Smooth muscle cell (in vitro differentiated cells): ENCODE results near the gene CDK18. TPM values are rescaled to one million over a fixed set of nuclear protein-coding genes. Genes with fewer than 3 reads are reported as not detected.

Source experiments
- DNase-seq: peaks from one replicate; lab custom pipeline; 2025; ENCODE audit not compliant: unreplicated experiment; lab: John Stamatoyannopoulos, UW
- H2AFZ ChIP-seq: fragments of 200-600 bp; sonication (generic); 2 replicates; pipeline ENCODE4 v1.6.0; 2016; ENCODE audit warnings: antibody characterized with exemption, low read depth, mild to moderate bottlenecking
- H3F3A ChIP-seq: fragments of 200-600 bp; sonication (generic); 2 replicates; pipeline ENCODE4 v1.6.0; 2017; ENCODE audit warnings: antibody characterized with exemption, low read depth
- H3K27ac ChIP-seq: fragments of 200-600 bp; sonication (generic); 2 replicates; pipeline ENCODE4 v1.5.1; 2016; ENCODE audit warnings: low read depth, mild to moderate bottlenecking
- H3K27me3 ChIP-seq: fragments of 200-600 bp; sonication (generic); 2 replicates; pipeline ENCODE4 v1.6.1; 2016; ENCODE audit warnings: low read depth, mild to moderate bottlenecking
- H3K36me3 ChIP-seq: fragments of 200-600 bp; sonication (generic); 2 replicates; pipeline ENCODE4 v1.5.1; 2016; ENCODE audit warnings: low read depth
- H3K4me1 ChIP-seq: fragments of 200-600 bp; sonication (generic); 2 replicates; pipeline ENCODE4 v1.5.1; 2016; ENCODE audit warnings: low read depth
- H3K4me2 ChIP-seq: fragments of 200-600 bp; sonication (generic); 2 replicates; pipeline ENCODE4 v1.6.0; 2016; ENCODE audit warnings: mild to moderate bottlenecking
- H3K4me3 ChIP-seq: fragments of 200-600 bp; sonication (generic); 2 replicates; pipeline ENCODE4 v1.5.1; 2016; ENCODE audit warnings: mild to moderate bottlenecking
- H3K79me2 ChIP-seq: fragments of 200-600 bp; sonication (generic); 2 replicates; pipeline ENCODE4 v1.6.0; 2016; ENCODE audit warnings: low read depth, mild to moderate bottlenecking
- H3K9ac ChIP-seq: fragments of 200-600 bp; sonication (generic); 2 replicates; pipeline ENCODE4 v1.6.0; 2016; ENCODE audit warnings: low read depth
- H3K9me3 ChIP-seq: fragments of 200-600 bp; sonication (generic); replicated peaks from 2 replicates; pipeline ENCODE4 v1.5.1; 2016; ENCODE audit warnings: low read depth
- H4K20me1 ChIP-seq: fragments of 200-600 bp; sonication (generic); 2 replicates; pipeline ENCODE4 v1.6.0; 2016; ENCODE audit warnings: low read depth
- CTCF ChIP-seq: fragments of 200-600 bp; sonication (generic); IDR thresholded peaks from 2 replicates; pipeline ENCODE4 v1.5.1; 2017; ENCODE audit warnings: borderline replicate concordance, mild to moderate bottlenecking, antibody characterized with exemption; ENCODE audit not compliant: insufficient read depth, poor library complexity, severe bottlenecking
- WGBS: methylation state at CpG from one replicate; pipeline ENCODE4 v1.1.7; 2016; ENCODE audit warnings: low lambda C conversion rate; 5-methylcytosine and 5-hydroxymethylcytosine counted together
- polyA plus RNA-seq: library from polyadenylated mRNA; unstranded; fragments of >200 nt; fragmentation: Nextera tagmentation; extraction: Ambion mirVana; gene quantifications from 2 replicates; pipeline ENCODE4 v1.2.1, GENCODE V29; 2016
- total RNA-seq: library from RNA; depleted of rRNA; stranded (reverse); fragments of >200 nt; gene quantifications from 2 replicates; pipeline ENCODE4 v1.2.3, GENCODE V29; 2014

CDK18 gene
- total and polyA plus RNA-seq, 2 experiments from 2014 or later: 6.1 TPM

GRCh38 chr1:205534444-205534985, 30.0 kb downstream of the CDK18 start:
- Histone ChIP-seq H4K20me1 (no peaks in the 10 kb centered on the region), H3K4me2 (no peak overlapping the region), H3F3A (no peaks in the 10 kb centered on the region), H3K27ac (no peak overlapping the region), H3K4me3 (no peak overlapping the region), H3K9me3 (no peaks in the 10 kb centered on the region), H3K79me2 (no peaks in the 10 kb centered on the region), H3K27me3 (no peaks in the 10 kb centered on the region), H2AFZ (no peak overlapping the region), H3K4me1 (no peaks in the 10 kb centered on the region), H3K36me3 (no peaks in the 10 kb centered on the region), H3K9ac (no peak overlapping the region)
- no peak for TF ChIP-seq CTCF
- DNase-seq: no peak
- WGBS: 91% methylated on average over 7 of the region's 7 CpGs

DNA sequence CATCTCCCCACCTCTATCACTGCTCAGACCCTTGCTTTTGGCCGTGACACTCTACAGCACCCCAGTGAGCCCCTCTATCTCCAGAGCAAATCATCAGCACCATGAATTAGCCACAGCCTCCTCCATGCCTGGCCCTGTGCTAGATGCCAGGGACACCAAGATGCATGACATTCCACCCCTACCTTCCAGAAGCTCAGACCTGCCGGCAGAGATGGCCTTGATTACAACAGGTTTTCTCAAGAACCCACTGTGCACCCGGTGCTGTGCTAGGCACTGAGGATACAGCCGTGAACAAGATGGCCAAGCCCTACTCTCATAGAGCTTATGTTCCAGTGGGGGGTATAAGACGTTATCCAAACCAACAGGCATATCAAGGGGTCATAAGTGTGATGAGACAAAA, 30.6 kb downstream of the CDK18 start:
- Histone ChIP-seq H4K20me1 (no peaks in the 10 kb centered on the region), H3K27me3 (no peaks in the 10 kb centered on the region), H3F3A (no peaks in the 10 kb centered on the region), H3K9me3 (no peaks in the 10 kb centered on the region), H3K4me2 (no peak overlapping the region), H3K27ac (no peak overlapping the region), H3K79me2 (no peaks in the 10 kb centered on the region), H3K4me3 (no peak overlapping the region), H3K9ac (no peak overlapping the region), H3K36me3 (no peaks in the 10 kb centered on the region), H2AFZ (no peak overlapping the region), H3K4me1 (no peaks in the 10 kb centered on the region)
- WGBS: 73% methylated on average over 5 of the region's 5 CpGs
- no peak for DNase-seq
- TF ChIP-seq CTCF: no peak

DNA sequence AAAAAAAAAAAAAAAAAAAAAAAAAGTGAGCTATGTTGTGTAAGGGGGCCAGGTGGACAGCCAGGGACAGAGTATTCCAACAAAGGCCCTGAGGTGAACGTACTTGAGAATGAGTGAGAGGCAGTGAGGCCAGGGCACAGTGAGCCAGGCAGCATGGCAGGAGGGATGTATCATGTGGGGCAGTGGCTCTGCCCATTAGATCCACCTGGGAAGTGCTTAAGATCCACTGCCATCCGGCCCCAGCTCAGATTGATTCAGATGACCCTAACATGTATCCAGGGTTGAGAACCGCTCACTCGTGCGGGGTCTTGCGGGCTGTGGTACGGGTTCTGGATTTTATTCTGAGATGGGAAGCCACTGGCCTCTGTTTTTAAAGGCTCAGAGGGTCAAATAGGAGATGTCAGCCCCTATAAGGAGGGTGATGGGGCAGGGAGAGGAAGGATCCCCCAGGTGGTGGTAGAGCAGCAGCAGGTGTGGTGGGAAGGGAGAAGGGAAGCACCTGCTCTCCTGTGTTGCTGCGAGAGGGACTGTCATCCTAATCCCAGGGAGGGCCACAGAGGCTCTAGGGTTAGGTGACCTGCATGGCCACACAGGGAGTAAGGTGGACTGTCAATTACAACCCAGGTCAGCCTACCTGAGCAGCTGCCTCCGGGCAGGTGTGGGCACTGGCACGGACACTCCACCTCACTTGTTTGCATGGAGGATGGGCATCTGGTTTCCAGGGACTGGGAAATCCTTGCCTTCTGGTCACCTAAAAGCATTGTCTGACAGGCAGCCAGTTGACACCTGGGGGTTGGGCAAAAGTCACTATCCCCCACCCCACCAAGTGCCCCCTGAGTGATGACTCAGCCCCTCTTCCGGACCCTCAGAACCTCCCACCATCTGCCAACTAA, 31.6 kb downstream of the CDK18 start:
- WGBS: 85% methylated on average over 11 of the region's 11 CpGs
- Histone ChIP-seq H3K9me3 (no peaks in the 10 kb centered on the region), H2AFZ (no peak overlapping the region)

More for the DNA sequence above, 31.6 kb downstream of the CDK18 start:
- no peaks in the 10 kb centered on the region for H4K20me1 ChIP-seq
- H3K4me3 ChIP-seq: no peak overlapping the region
- H3K79me2 ChIP-seq: no peaks in the 10 kb centered on the region
- no peaks in the 10 kb centered on the region for H3K36me3 ChIP-seq
- H3K4me2 ChIP-seq: no peak overlapping the region
- H3K27ac ChIP-seq: no peak overlapping the region
- no peak for DNase-seq
- no peaks in the 10 kb centered on the region for H3K4me1 ChIP-seq
- TF ChIP-seq CTCF: no peak
- H3K9ac ChIP-seq: no peak overlapping the region
- no peaks in the 10 kb centered on the region for H3K27me3 ChIP-seq
- no peaks in the 10 kb centered on the region for H3F3A ChIP-seq
